Measurements from ENCODE around the gene YDJC. TPM values are rescaled to one million over a fixed set of nuclear protein-coding genes. Genes with fewer than 3 reads are reported as not detected.

The YDJC gene
- total and polyA plus RNA-seq, 2 experiments from 2014 or later, result 53.3 to 83.7 TPM

DNA sequence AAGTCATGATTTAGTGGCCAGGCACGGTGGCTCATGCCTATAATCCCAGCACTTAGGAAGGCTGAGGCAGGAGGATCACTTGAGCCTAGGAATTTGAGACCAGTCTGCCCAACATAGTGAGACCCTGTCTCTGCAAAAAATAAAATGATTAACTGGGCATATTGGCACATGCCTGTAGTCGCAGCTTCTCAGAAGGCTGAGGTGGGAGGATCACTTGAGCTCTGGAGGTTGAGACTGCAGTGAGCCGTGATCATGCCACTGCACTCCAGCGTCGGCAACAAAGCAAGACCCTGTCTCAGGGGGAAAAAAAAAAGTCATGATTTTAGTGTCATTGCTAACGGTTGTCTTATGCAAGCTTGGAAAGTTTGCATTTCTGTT lies 50.4 kb downstream of the YDJC start:
- Histone ChIP-seq H3K9me2 (ENCODE audit: insufficient read depth) (no peaks in the 10 kb centered on the region), H4K20me1 (replicated peaks; ENCODE audit: insufficient read depth) (peaks cover 86% of the 10 kb centered on the region), H3F3A (replicated peaks; ENCODE audit: low read depth) (no peaks in the 10 kb centered on the region), H3K79me2 (replicated peaks; ENCODE audit: insufficient read depth) (peaks cover 100% of the 10 kb centered on the region), H2AFZ (no peak overlapping the region), H3K27ac (ENCODE audit: low read depth) (no peak overlapping the region), H3K4me3 (no peak overlapping the region), H3K4me2 (no peak overlapping the region), H3K27me3 (ENCODE audit: insufficient read depth) (no peaks in the 10 kb centered on the region), H3K4me1 (ENCODE audit: insufficient read depth) (no peaks in the 10 kb centered on the region; the same call in 1 of the 2 replicates), H3K36me3 (ENCODE audit: insufficient read depth) (no peaks in the 10 kb centered on the region)
- H3K9me3 Mint-ChIP-seq, result no peaks in the 10 kb centered on the region
- H3K4me1 Mint-ChIP-seq, result peaks cover 9% of the 10 kb centered on the region
- TF ChIP-seq JUNB (IDR thresholded peaks at IDR 0.05; ENCODE audit: unreplicated experiment) (no peak), POLR2AphosphoS5 (IDR thresholded peaks at IDR 0.05; ENCODE audit: low read depth) (no peak), CREB1 (CRISPR knock-in tag; IDR thresholded peaks at IDR 0.05; ENCODE audit: low read depth) (no peak)
- TF ChIP-seq, protein P1, sequence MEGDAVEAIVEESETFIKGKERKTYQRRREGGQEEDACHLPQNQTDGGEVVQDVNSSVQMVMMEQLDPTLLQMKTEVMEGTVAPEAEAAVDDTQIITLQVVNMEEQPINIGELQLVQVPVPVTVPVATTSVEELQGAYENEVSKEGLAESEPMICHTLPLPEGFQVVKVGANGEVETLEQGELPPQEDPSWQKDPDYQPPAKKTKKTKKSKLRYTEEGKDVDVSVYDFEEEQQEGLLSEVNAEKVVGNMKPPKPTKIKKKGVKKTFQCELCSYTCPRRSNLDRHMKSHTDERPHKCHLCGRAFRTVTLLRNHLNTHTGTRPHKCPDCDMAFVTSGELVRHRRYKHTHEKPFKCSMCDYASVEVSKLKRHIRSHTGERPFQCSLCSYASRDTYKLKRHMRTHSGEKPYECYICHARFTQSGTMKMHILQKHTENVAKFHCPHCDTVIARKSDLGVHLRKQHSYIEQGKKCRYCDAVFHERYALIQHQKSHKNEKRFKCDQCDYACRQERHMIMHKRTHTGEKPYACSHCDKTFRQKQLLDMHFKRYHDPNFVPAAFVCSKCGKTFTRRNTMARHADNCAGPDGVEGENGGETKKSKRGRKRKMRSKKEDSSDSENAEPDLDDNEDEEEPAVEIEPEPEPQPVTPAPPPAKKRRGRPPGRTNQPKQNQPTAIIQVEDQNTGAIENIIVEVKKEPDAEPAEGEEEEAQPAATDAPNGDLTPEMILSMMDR (conservative IDR thresholded peaks at IDR 0.05; ENCODE audit: low read depth in 2 of 2), result no peak
- TF ChIP-seq, protein P2, sequence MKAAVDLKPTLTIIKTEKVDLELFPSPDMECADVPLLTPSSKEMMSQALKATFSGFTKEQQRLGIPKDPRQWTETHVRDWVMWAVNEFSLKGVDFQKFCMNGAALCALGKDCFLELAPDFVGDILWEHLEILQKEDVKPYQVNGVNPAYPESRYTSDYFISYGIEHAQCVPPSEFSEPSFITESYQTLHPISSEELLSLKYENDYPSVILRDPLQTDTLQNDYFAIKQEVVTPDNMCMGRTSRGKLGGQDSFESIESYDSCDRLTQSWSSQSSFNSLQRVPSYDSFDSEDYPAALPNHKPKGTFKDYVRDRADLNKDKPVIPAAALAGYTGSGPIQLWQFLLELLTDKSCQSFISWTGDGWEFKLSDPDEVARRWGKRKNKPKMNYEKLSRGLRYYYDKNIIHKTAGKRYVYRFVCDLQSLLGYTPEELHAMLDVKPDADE (IDR thresholded peaks at IDR 0.05), result no peak
- no peak overlapping the region for H3K27ac Mint-ChIP-seq
- peaks cover 3% of the 10 kb centered on the region; the same call in 2 of the 3 replicates for H3K36me3 Mint-ChIP-seq (ENCODE audit: low read depth)
- DNase-seq (ENCODE audit: low spot score) (no peak), ATAC-seq (no peak)
- H3K4me3 Mint-ChIP-seq, result no peak overlapping the region
- H3K27me3 Mint-ChIP-seq (ENCODE audit: insufficient read depth, low read depth, poor library complexity), result peaks cover 10% of the 10 kb centered on the region

MicroRNAs within 50 kb of the gene (microRNA counts, 767-probe panel; counts per million panel counts)
- microRNA hsa-miR-130b-3p (6,879 counts per million, percentile 37 among the panel's probes with 10 or more counts), microRNA hsa-miR-301b (not detected)

Small RNAs within 50 kb of the gene (microRNA-seq; reads per million reads assigned to microRNA genes)
- gene MIR130B (973 reads per million, percentile 92 among the genes with 10 or more reads in this experiment), gene MIR301B (3.8 reads per million, percentile 15 among the genes with 10 or more reads in this experiment)

Small RNAs within 50 kb of the gene (small RNA-seq; reads per million reads assigned to genes)
- 11.2 reads per million, percentile 97 among the genes with 10 or more reads in this experiment for gene MIR301B (ENCODE audit: low replicate concordance)

Other genes starting within 250 kb of the YDJC start
- 0.04 and 0.10 TPM in 2 replicates for gene RIMBP3B, start 246.3 kb downstream of the YDJC start, total RNA-seq (2014; rRNA removed; shearing (Covaris generic))
- 0.09 and 0.21 TPM in 2 replicates for gene RIMBP3B, start 246.3 kb downstream of the YDJC start, polyA plus RNA-seq (2016; fragmentation: Nextera tagmentation; extraction: Ambion mirVana)
- gene HIC2, start 212.7 kb downstream of the YDJC start, total RNA-seq (2014; rRNA removed; shearing (Covaris generic)), result 28.0 and 34.0 TPM in 2 replicates
- 7.7 and 8.0 TPM in 2 replicates for gene HIC2, start 212.7 kb downstream of the YDJC start, polyA plus RNA-seq (2016; fragmentation: Nextera tagmentation; extraction: Ambion mirVana)
- 1.1 and 2.8 TPM in 2 replicates for gene TMEM191C, start 162.6 kb downstream of the YDJC start, total RNA-seq (2014; rRNA removed; shearing (Covaris generic))
- 2.5 and 6.1 TPM in 2 replicates for gene TMEM191C, start 162.6 kb downstream of the YDJC start, polyA plus RNA-seq (2016; fragmentation: Nextera tagmentation; extraction: Ambion mirVana)
- gene RIMBP3C, start 78.6 kb downstream of the YDJC start, total RNA-seq (2014; rRNA removed; shearing (Covaris generic)), result 1.1 and 1.6 TPM in 2 replicates
- gene RIMBP3C, start 78.6 kb downstream of the YDJC start, polyA plus RNA-seq (2016; fragmentation: Nextera tagmentation; extraction: Ambion mirVana), result 0.03 TPM in 1 of 2 replicates, not detected in the other
- gene UBE2L3, start 62.3 kb downstream of the YDJC start, total RNA-seq (2014; rRNA removed; shearing (Covaris generic)), result 70.1 and 86.3 TPM in 2 replicates
- gene UBE2L3, start 62.3 kb downstream of the YDJC start, polyA plus RNA-seq (2016; fragmentation: Nextera tagmentation; extraction: Ambion mirVana), result 123 and 136 TPM in 2 replicates
- gene CCDC116, start 2.7 kb upstream of the YDJC start, total RNA-seq (2014; rRNA removed; shearing (Covaris generic)), result 0.14 TPM in 1 of 2 replicates, not detected in the other
- 0.35 TPM in 1 of 2 replicates, not detected in the other for gene CCDC116, start 2.7 kb upstream of the YDJC start, polyA plus RNA-seq (2016; fragmentation: Nextera tagmentation; extraction: Ambion mirVana)
- gene SDF2L1, start 12.3 kb upstream of the YDJC start, total RNA-seq (2014; rRNA removed; shearing (Covaris generic)), result 60.3 and 62.3 TPM in 2 replicates
- 72.7 and 74.8 TPM in 2 replicates for gene SDF2L1, start 12.3 kb upstream of the YDJC start, polyA plus RNA-seq (2016; fragmentation: Nextera tagmentation; extraction: Ambion mirVana)
- gene PPIL2, start 36.0 kb upstream of the YDJC start, total RNA-seq (2014; rRNA removed; shearing (Covaris generic)), result 30.7 and 34.1 TPM in 2 replicates
- 21.6 and 23.0 TPM in 2 replicates for gene PPIL2, start 36.0 kb upstream of the YDJC start, polyA plus RNA-seq (2016; fragmentation: Nextera tagmentation; extraction: Ambion mirVana)
- gene YPEL1, start 105.8 kb upstream of the YDJC start, total RNA-seq (2014; rRNA removed; shearing (Covaris generic)), result 5.5 and 6.0 TPM in 2 replicates
- 4.4 and 4.9 TPM in 2 replicates for gene YPEL1, start 105.8 kb upstream of the YDJC start, polyA plus RNA-seq (2016; fragmentation: Nextera tagmentation; extraction: Ambion mirVana)
- 56.0 and 77.5 TPM in 2 replicates for gene MAPK1, start 237.6 kb upstream of the YDJC start, total RNA-seq (2014; rRNA removed; shearing (Covaris generic))
- 16.0 and 17.4 TPM in 2 replicates for gene MAPK1, start 237.6 kb upstream of the YDJC start, polyA plus RNA-seq (2016; fragmentation: Nextera tagmentation; extraction: Ambion mirVana)